HepG2 (cell line): ENCODE measurements around the gene TAS1R3. TPM values are rescaled to one million over a fixed set of nuclear protein-coding genes. Genes with fewer than 3 reads are reported as not detected.

Experiments used
- EHMT2 ChIP-seq: fragments of 200-600 bp; sonication (generic); IDR thresholded peaks from 2 replicates; pipeline ENCODE4 v1.7.0; 2017; ENCODE audit warnings: antibody characterized with exemption, low read depth, low read length, borderline replicate concordance
- GRHL1 ChIP-seq: sonication (generic); formaldehyde crosslinking; conservative IDR thresholded peaks from 2 replicates; pipeline ENCODE4 v1.8.0; 2022; ENCODE audit warnings: missing genetic modification reagents
- GZF1 ChIP-seq: sonication (generic); formaldehyde crosslinking; IDR thresholded peaks from 2 replicates; pipeline ENCODE4 v1.5.1; 2020; ENCODE audit warnings: mild to moderate bottlenecking, missing genetic modification reagents
- HCFC1 ChIP-seq: fragments of 150-350 bp; IDR thresholded peaks from 2 replicates; pipeline ENCODE4 v1.6.1; 2014; ENCODE audit warnings: low read depth, low read length
- NFIC ChIP-seq: IDR thresholded peaks from 2 replicates; pipeline ENCODE4 v1.6.1; 2012; ENCODE audit warnings: mild to moderate bottlenecking, low read length, inconsistent platforms
- RBAK ChIP-seq: sonication (generic); formaldehyde crosslinking; IDR thresholded peaks from 2 replicates; pipeline ENCODE4 v1.5.1; 2020; ENCODE audit warnings: mild to moderate bottlenecking, missing genetic modification reagents
- ZBTB34 ChIP-seq: sonication (generic); formaldehyde crosslinking; IDR thresholded peaks from 2 replicates; pipeline ENCODE4 v1.8.0; 2022; ENCODE audit warnings: mild to moderate bottlenecking, missing genetic modification reagents
- ZMYM4 ChIP-seq: sonication (generic); formaldehyde crosslinking; IDR thresholded peaks from 2 replicates; pipeline ENCODE4 v1.8.1; 2023; ENCODE audit warnings: mild to moderate bottlenecking, missing genetic modification reagents
- ZNF101 ChIP-seq: sonication (generic); formaldehyde crosslinking; IDR thresholded peaks from 2 replicates; pipeline ENCODE4 v1.4.0; 2020; ENCODE audit warnings: mild to moderate bottlenecking, low read depth, missing genetic modification reagents, borderline replicate concordance
- ZNF225 ChIP-seq: sonication (generic); formaldehyde crosslinking; IDR thresholded peaks from 2 replicates; pipeline ENCODE4 v1.4.0; 2020; ENCODE audit warnings: mild to moderate bottlenecking, missing genetic modification reagents
- ZNF235 ChIP-seq: sonication (generic); formaldehyde crosslinking; IDR thresholded peaks from 2 replicates; pipeline ENCODE4 v1.8.1; 2023; ENCODE audit warnings: mild to moderate bottlenecking, missing genetic modification reagents, borderline replicate concordance
- ZNF329 ChIP-seq: sonication (generic); formaldehyde crosslinking; IDR thresholded peaks from 2 replicates; pipeline ENCODE4 v1.9.0; 2021; ENCODE audit warnings: low read depth, mild to moderate bottlenecking, missing genetic modification reagents
- ZNF44 ChIP-seq: sonication (generic); formaldehyde crosslinking; IDR thresholded peaks from 2 replicates; pipeline ENCODE4 v1.5.1; 2020; ENCODE audit warnings: mild to moderate bottlenecking, missing genetic modification reagents
- ZNF484 ChIP-seq: sonication (generic); formaldehyde crosslinking; IDR thresholded peaks from 2 replicates; pipeline ENCODE4 v1.5.1; 2020; ENCODE audit warnings: mild to moderate bottlenecking, low read depth, missing genetic modification reagents, borderline replicate concordance
- ZNF710 ChIP-seq: sonication (generic); formaldehyde crosslinking; IDR thresholded peaks from 2 replicates; pipeline ENCODE4 v1.5.0; 2020; ENCODE audit warnings: mild to moderate bottlenecking, missing genetic modification reagents, borderline replicate concordance
- ZNF720 ChIP-seq: sonication (generic); formaldehyde crosslinking; IDR thresholded peaks from 2 replicates; pipeline ENCODE4 v1.4.0; 2020; ENCODE audit warnings: missing genetic modification reagents
- ZNF780A ChIP-seq: sonication (generic); formaldehyde crosslinking; IDR thresholded peaks from 2 replicates; pipeline ENCODE4 v1.8.0; 2022; ENCODE audit warnings: mild to moderate bottlenecking, missing genetic modification reagents, moderate library complexity
- ZNF841 ChIP-seq: sonication (generic); formaldehyde crosslinking; IDR thresholded peaks from 2 replicates; pipeline ENCODE4 v1.8.1; 2023; ENCODE audit warnings: missing genetic modification reagents, borderline replicate concordance
- polyA plus RNA-seq, 8 experiments: library from polyadenylated mRNA; depleted of rRNA in 3 of 8; stranded (reverse) in 7 of 8; unstranded in 1 of 8; fragments of >200 nt; fragmentation: Illumina TruSeq in 4 of 8; extraction: Trizol in 4 of 8; gene quantifications; 2 replicates each; pipeline versions ENCODE4 v1.2.1 to v1.2.3, GENCODE V29; 2011 to 2016; ENCODE audit warnings: low read depth in 4 of 8, missing spikeins in 1 of 8, mixed read lengths in 1 of 8; ENCODE audit not compliant: insufficient read depth in 1 of 8
- total RNA-seq, 5 experiments: library from RNA; depleted of rRNA; stranded (reverse); fragments of >200 nt; fragmentation: Illumina TruSeq; extraction: Trizol; gene quantifications; 2 replicates each; pipeline ENCODE4 v1.2.3, GENCODE V29; 2016; ENCODE audit warnings: low read depth in 1 of 5
- TF ChIP-seq, protein P1 (sequence below): sonication (generic); formaldehyde crosslinking; IDR thresholded peaks from 2 replicates; pipeline ENCODE4 v1.8.1; 2023; ENCODE audit warnings: mild to moderate bottlenecking, missing genetic modification reagents, borderline replicate concordance
- TF ChIP-seq, protein P2 (sequence below): sonication (generic); formaldehyde crosslinking; IDR thresholded peaks from 2 replicates; pipeline ENCODE4 v1.4.0; 2020; ENCODE audit warnings: missing genetic modification reagents, borderline replicate concordance

Gene TAS1R3
- total and polyA plus RNA-seq, 2 of the 13 experiments (the other 11 are each of a cell fraction or from before 2014, with no cell fraction given), result 0.13 to 0.15 TPM

DNA sequence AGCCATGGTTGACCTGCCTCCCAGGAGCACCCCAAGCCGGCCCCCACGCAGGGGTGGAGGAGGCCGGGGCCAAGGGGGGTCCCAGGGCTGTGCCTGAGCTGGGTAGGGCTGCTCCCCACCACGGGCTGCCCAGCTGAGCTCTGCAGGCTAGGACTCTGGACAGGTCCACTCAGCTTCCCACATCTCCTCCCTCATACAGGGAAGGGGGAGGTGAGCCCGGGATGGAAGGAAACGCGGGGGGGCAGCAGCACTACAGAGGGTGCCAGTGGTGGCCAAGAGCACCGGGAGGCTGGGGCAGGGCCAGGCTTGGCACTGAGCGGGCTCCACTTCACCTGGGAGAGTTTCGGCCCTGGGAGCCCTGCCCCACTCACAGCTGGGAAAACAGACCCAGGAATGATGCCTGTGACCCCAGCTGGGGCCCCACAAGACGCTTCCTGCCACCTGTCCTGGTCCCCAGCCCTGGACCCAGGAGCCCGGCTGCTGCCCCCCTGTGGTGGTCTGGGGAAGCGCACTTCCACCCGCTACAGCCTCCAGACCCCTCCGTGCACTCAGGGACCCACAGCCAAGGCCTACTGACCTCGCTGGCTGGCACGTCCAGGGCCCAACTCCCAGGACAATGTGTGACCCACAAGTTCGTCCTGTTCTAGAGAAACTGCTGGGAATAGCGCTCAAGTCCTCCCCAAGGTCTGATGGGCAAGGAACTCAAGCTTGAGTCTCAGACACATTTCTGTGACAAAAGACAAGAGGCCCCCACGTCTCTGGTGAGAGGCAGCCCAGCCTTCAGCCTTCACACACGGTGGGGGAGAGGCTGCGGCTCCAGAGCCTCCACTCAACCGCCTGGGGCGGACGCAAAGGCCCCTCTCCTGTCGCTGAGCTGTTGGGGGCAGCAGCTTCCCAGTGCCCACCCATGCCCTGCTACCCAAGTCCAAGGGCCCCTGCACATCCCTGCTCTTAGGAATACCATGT lies 40.9 kb downstream of the TAS1R3 start (continued):
- TF ChIP-seq ZNF484 (no peak), GZF1 (CRISPR knock-in tag) (no peak), ZBTB34 (CRISPR knock-in tag) (no peak), ZNF44 (CRISPR knock-in tag) (no peak), GRHL1 (no peak), ZNF329 (CRISPR knock-in tag) (no peak), ZNF710 (CRISPR knock-in tag) (no peak), NFIC (no peak), HCFC1 (no peak), ZNF101 (CRISPR knock-in tag) (no peak), ZNF720 (CRISPR knock-in tag) (no peak), ZNF225 (CRISPR knock-in tag) (no peak), RBAK (no peak), ZMYM4 (no peak), ZNF841 (CRISPR knock-in tag) (no peak), ZNF780A (CRISPR knock-in tag) (no peak), EHMT2 (no peak), ZNF235 (CRISPR knock-in tag) (no peak)
- TF ChIP-seq, protein P1, sequence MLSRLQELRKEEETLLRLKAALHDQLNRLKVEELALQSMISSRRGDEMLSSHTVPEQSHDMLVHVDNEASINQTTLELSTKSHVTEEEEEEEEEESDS (CRISPR knock-in tag), result no peak
- TF ChIP-seq, protein P2, sequence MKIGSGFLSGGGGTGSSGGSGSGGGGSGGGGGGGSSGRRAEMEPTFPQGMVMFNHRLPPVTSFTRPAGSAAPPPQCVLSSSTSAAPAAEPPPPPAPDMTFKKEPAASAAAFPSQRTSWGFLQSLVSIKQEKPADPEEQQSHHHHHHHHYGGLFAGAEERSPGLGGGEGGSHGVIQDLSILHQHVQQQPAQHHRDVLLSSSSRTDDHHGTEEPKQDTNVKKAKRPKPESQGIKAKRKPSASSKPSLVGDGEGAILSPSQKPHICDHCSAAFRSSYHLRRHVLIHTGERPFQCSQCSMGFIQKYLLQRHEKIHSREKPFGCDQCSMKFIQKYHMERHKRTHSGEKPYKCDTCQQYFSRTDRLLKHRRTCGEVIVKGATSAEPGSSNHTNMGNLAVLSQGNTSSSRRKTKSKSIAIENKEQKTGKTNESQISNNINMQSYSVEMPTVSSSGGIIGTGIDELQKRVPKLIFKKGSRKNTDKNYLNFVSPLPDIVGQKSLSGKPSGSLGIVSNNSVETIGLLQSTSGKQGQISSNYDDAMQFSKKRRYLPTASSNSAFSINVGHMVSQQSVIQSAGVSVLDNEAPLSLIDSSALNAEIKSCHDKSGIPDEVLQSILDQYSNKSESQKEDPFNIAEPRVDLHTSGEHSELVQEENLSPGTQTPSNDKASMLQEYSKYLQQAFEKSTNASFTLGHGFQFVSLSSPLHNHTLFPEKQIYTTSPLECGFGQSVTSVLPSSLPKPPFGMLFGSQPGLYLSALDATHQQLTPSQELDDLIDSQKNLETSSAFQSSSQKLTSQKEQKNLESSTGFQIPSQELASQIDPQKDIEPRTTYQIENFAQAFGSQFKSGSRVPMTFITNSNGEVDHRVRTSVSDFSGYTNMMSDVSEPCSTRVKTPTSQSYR (CRISPR knock-in tag), result no peak
